SK-N-MC (cell line): ENCODE data around the gene EEIG2.

Source experiments
- DNase-seq: peaks from one replicate; pipeline ENCODE4 v3.0.0-alpha.2; 2011; ENCODE audit warnings: low read depth, low spot score
- H3K27ac ChIP-seq: fragments of 200-600 bp; sonication (generic); 2 replicates; pipeline ENCODE4 v1.5.1; 2016; ENCODE audit warnings: mixed run types
- H3K36me3 ChIP-seq: fragments of 200-600 bp; sonication (generic); 2 replicates; pipeline ENCODE4 v1.6.1; 2017; ENCODE audit warnings: antibody characterized with exemption, low read length, mixed read lengths; ENCODE audit not compliant: insufficient read depth
- H3K4me3 ChIP-seq: fragments of 200-600 bp; sonication (generic); 2 replicates; pipeline ENCODE4 v1.5.1; 2016
- H3K9ac ChIP-seq: fragments of 200-600 bp; sonication (generic); 2 replicates; pipeline ENCODE4 v1.8.0; 2017; ENCODE audit warnings: mixed run types, mixed read lengths; ENCODE audit not compliant: insufficient read length
- H3K9me3 ChIP-seq: fragments of 200-600 bp; sonication (generic); 2 replicates; pipeline ENCODE4 v1.6.1; 2017; ENCODE audit warnings: low read depth, mild to moderate bottlenecking, antibody characterized with exemption, low read length, moderate library complexity, mixed read lengths
- EZH2 ChIP-seq: fragments of 200-600 bp; sonication (generic); IDR thresholded peaks from one replicate; pipeline ENCODE4 v1.6.1; 2017; ENCODE audit warnings: antibody characterized with exemption
- FOXP2 ChIP-seq: optimal IDR thresholded peaks from 2 replicates; pipeline ENCODE3; 2011; ENCODE audit warnings: mild to moderate bottlenecking, moderate library complexity; ENCODE audit not compliant: insufficient read depth; ENCODE audit errors: extremely low read length, control extremely low read depth
- POLR2AphosphoS5 ChIP-seq: IDR thresholded peaks from 2 replicates; pipeline ENCODE4 v1.6.1; 2012; ENCODE audit warnings: mild to moderate bottlenecking, low read depth, low read length, borderline replicate concordance

The EEIG2 gene

GRCh38 chr1:108600504-108600903 lies 40.6 kb downstream of the EEIG2 start:
- no peak for DNase-seq
- Histone ChIP-seq H3K36me3 (no peaks in the 10 kb centered on the region), H3K27ac (no peak overlapping the region), H3K9me3 (no peaks in the 10 kb centered on the region), H3K4me3 (no peak overlapping the region), H3K9ac (no peak overlapping the region)
- TF ChIP-seq EZH2, result no peak
- TF ChIP-seq FOXP2, result no peak
- TF ChIP-seq POLR2AphosphoS5, result no peak

GRCh38 chr1:108601708-108602410 lies 42.0 kb downstream of the EEIG2 start:
- no peak overlapping the region for H3K27ac ChIP-seq
- no peaks in the 10 kb centered on the region for H3K36me3 ChIP-seq
- TF ChIP-seq FOXP2 (no peak), EZH2 (no peak), POLR2AphosphoS5 (no peak)
- no peak overlapping the region for H3K9ac ChIP-seq
- H3K9me3 ChIP-seq, result no peaks in the 10 kb centered on the region
- H3K4me3 ChIP-seq, result no peak overlapping the region
- no peak for DNase-seq

- Histone ChIP-seq H3K9ac (no peak overlapping the region), H3K36me3 (no peaks in the 10 kb centered on the region), H3K9me3 (no peaks in the 10 kb centered on the region), H3K27ac (no peak overlapping the region), H3K4me3 (no peak overlapping the region)
- DNase-seq, result no peak
- TF ChIP-seq EZH2, result no peak
- TF ChIP-seq FOXP2, result no peak
- no peak for TF ChIP-seq POLR2AphosphoS5
Observed at GRCh38 chr1:108605633-108606032, 45.7 kb downstream of the EEIG2 start.

- no peak for DNase-seq
- Histone ChIP-seq H3K4me3 (no peak overlapping the region), H3K36me3 (no peaks in the 10 kb centered on the region), H3K9ac (no peak overlapping the region), H3K9me3 (no peaks in the 10 kb centered on the region), H3K27ac (no peak overlapping the region)
- no peak for TF ChIP-seq POLR2AphosphoS5
- TF ChIP-seq FOXP2, result no peak
- TF ChIP-seq EZH2, result no peak
Observed at GRCh38 chr1:108606478-108606877, 46.6 kb downstream of the EEIG2 start.

GRCh38 chr1:108609483-108610049 lies 49.7 kb downstream of the EEIG2 start:
- no peaks in the 10 kb centered on the region for H3K9me3 ChIP-seq
- H3K27ac ChIP-seq, result no peak overlapping the region
- no peak overlapping the region for H3K9ac ChIP-seq
- no peak overlapping the region for H3K4me3 ChIP-seq
- DNase-seq, result no peak
- H3K36me3 ChIP-seq, result no peaks in the 10 kb centered on the region
- TF ChIP-seq EZH2, result no peak
